OCI-LY7 (cell line): ENCODE results near the gene STXBP6.

Experiments used
- EZH2phosphoT487 ChIP-seq: fragments of 200-600 bp; sonication (generic); IDR thresholded peaks from 2 replicates; pipeline ENCODE4 v1.6.1; 2018; ENCODE audit warnings: low read depth, borderline replicate concordance, mild to moderate bottlenecking, mixed run types, antibody characterized with exemption, low read length, moderate library complexity, mixed read lengths
- TF ChIP-seq, protein P1 (sequence below): fragments of 200-600 bp; sonication (generic); conservative IDR thresholded peaks from 2 replicates; pipeline ENCODE4 v1.5.1; 2014; ENCODE audit warnings: mild to moderate bottlenecking, antibody characterized with exemption, low read length, moderate library complexity, mixed read lengths

DNA sequence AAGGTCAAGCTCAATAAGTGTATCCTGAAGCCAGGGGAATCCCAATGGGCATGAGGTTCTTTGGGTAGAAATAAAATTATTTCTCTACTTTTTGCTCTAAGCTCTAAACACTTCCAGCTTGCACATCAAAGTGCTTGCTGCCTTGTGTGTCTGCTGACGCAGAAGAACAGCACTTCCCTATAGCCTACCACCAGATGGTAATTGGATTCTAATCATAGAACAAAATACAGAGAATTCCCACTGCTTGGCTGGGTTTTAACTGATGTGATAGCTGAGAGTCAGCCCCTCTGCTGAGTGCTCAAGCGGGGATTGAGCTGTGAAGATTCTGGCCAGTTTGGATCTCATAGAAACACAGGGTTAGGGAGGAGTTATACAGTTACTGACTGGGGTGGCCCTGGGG lies 283.5 kb downstream of the STXBP6 start:
- TF ChIP-seq, protein P1, sequence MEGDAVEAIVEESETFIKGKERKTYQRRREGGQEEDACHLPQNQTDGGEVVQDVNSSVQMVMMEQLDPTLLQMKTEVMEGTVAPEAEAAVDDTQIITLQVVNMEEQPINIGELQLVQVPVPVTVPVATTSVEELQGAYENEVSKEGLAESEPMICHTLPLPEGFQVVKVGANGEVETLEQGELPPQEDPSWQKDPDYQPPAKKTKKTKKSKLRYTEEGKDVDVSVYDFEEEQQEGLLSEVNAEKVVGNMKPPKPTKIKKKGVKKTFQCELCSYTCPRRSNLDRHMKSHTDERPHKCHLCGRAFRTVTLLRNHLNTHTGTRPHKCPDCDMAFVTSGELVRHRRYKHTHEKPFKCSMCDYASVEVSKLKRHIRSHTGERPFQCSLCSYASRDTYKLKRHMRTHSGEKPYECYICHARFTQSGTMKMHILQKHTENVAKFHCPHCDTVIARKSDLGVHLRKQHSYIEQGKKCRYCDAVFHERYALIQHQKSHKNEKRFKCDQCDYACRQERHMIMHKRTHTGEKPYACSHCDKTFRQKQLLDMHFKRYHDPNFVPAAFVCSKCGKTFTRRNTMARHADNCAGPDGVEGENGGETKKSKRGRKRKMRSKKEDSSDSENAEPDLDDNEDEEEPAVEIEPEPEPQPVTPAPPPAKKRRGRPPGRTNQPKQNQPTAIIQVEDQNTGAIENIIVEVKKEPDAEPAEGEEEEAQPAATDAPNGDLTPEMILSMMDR, result no peak
- no peak for TF ChIP-seq EZH2phosphoT487
